Activated T-cell treated with anti-CD3 and anti-CD28 coated beads, Interleukin-2, amount 50 U/mL, for 1 hour (primary cell): ENCODE results near the gene ULBP1.
"Not testable (repeated sequence)": the region's sequence is repeated elsewhere in the genome, so short reads cannot be mapped to it uniquely, and the experiment has no call there.

Source experiments
- DNase-seq: peaks from one replicate; pipeline ENCODE4 v3.0.0-alpha.2; 2020

Gene ULBP1

GRCh38 chr6:149934249-149935156 lies 29.2 kb upstream of the ULBP1 start:
- DNase-seq, result peak; percentile 66

- peak; percentile 14 for DNase-seq
Measured at GRCh38 chr6:149935246-149935645, 28.5 kb upstream of the ULBP1 start.

- DNase-seq, result peak; percentile 16
Measured at GRCh38 chr6:149935668-149936067, 28.1 kb upstream of the ULBP1 start.

- peak; percentile 4 for DNase-seq
Measured at GRCh38 chr6:149936743-149937142, 27.0 kb upstream of the ULBP1 start.

- DNase-seq, result not testable (repeated sequence)
Measured at GRCh38 chr6:149938013-149938570, 25.7 kb upstream of the ULBP1 start.

- peak; percentile 62 for DNase-seq
Measured at GRCh38 chr6:149938571-149939355, 25.0 kb upstream of the ULBP1 start.

- peak; percentile 19 for DNase-seq
Measured at GRCh38 chr6:149939356-149939648, 24.4 kb upstream of the ULBP1 start.

GRCh38 chr6:149939909-149940671 lies 23.7 kb upstream of the ULBP1 start:
- peak; percentile 17 for DNase-seq

GRCh38 chr6:149940672-149940982 lies 23.1 kb upstream of the ULBP1 start:
- DNase-seq, result peak; percentile 22

GRCh38 chr6:149941583-149942460 lies 21.9 kb upstream of the ULBP1 start, which contains the start of gene ULBP2:
Gene ULBP2 (plus strand): TSS chr6:149942014. CDS start chr6:149942073, 59 bp downstream.
- peak; percentile 92 for DNase-seq

GRCh38 chr6:149942461-149942829 lies 21.3 kb upstream of the ULBP1 start:
- peak; percentile 32 for DNase-seq

- peak; percentile 19 for DNase-seq
Measured at GRCh38 chr6:149943321-149943720, 20.4 kb upstream of the ULBP1 start.

- not testable (repeated sequence) for DNase-seq
Measured at GRCh38 chr6:149945276-149945675, 18.5 kb upstream of the ULBP1 start.

GRCh38 chr6:149946631-149947030 lies 17.1 kb upstream of the ULBP1 start:
- not testable (repeated sequence) for DNase-seq

- DNase-seq, result not testable (repeated sequence)
Measured at GRCh38 chr6:149947533-149947932, 16.2 kb upstream of the ULBP1 start.

- DNase-seq, result no peak
Measured at GRCh38 chr6:149948011-149948410, 15.7 kb upstream of the ULBP1 start.

GRCh38 chr6:149948616-149949015 lies 15.1 kb upstream of the ULBP1 start:
- no peak for DNase-seq

GRCh38 chr6:149950423-149950822 lies 13.3 kb upstream of the ULBP1 start:
- no peak for DNase-seq

- DNase-seq, result no peak
Measured at GRCh38 chr6:149951096-149951495, 12.6 kb upstream of the ULBP1 start.

- DNase-seq, result no peak
Measured at GRCh38 chr6:149951626-149952025, 12.1 kb upstream of the ULBP1 start.

GRCh38 chr6:149953390-149953789 lies 10.4 kb upstream of the ULBP1 start:
- DNase-seq, result not testable (repeated sequence)

GRCh38 chr6:149953934-149954327 lies 9.8 kb upstream of the ULBP1 start:
- DNase-seq, result not testable (repeated sequence)
